HUDEP-2 (cell line): ENCODE data around the gene OR10G6.
"Not testable (repeated sequence)": the region's sequence is repeated elsewhere in the genome, so short reads cannot be mapped to it uniquely, and the experiment has no call there.

Experiments used
- DNase-seq, 76 experiments: peaks; one replicate each; lab custom pipeline; 2025; ENCODE audit not compliant: unreplicated experiment in 76 of 76; lab: John Stamatoyannopoulos, UW

OR10G6 gene

GRCh38 chr11:123995119-123995518 lies at the start of gene OR10G6:
OR10G6 (minus strand) TSS chr11:123995161; CDS start chr11:123995161, 0 bp downstream.
- DNase-seq, result no peak

GRCh38 chr11:124043420-124043819 lies 48.5 kb upstream of the OR10G6 start:
- no peak for DNase-seq

GRCh38 chr11:124041254-124041653 lies 46.3 kb upstream of the OR10G6 start, which contains the start of gene OR10G7:
OR10G7 (minus strand) TSS chr11:124041325; CDS start chr11:124039001, 2,324 bp downstream.
- DNase-seq, result no peak

GRCh38 chr11:124039557-124039956 lies 44.6 kb upstream of the OR10G6 start:
- DNase-seq, result no peak

GRCh38 chr11:124036666-124037065 lies 41.7 kb upstream of the OR10G6 start:
- no peak for DNase-seq

- DNase-seq, result no peak
Observed at GRCh38 chr11:124026498-124026897, 31.5 kb upstream of the OR10G6 start, which contains the start of gene OR10G8. OR10G8 (plus strand) TSS chr11:124026798; CDS start chr11:124029623, 2,825 bp downstream.

- DNase-seq, result not testable (repeated sequence)
Observed at GRCh38 chr11:124015837-124016236, 20.9 kb upstream of the OR10G6 start.

GRCh38 chr11:124012697-124013096 lies 17.7 kb upstream of the OR10G6 start, which contains the start of gene OR10G4:
OR10G4 (plus strand) TSS chr11:124012997; CDS start chr11:124015575, 2,578 bp downstream.
- DNase-seq, result no peak

GRCh38 chr11:123979311-123979710 lies 15.7 kb downstream of the OR10G6 start:
- no peak for DNase-seq

GRCh38 chr11:123977731-123978347 lies 17.1 kb downstream of the OR10G6 start, which contains the start of gene OR10S1:
OR10S1 (minus strand) TSS chr11:123977781; CDS start chr11:123977664, 117 bp downstream.
- no peak for DNase-seq

- DNase-seq, result no peak
Observed at GRCh38 chr11:123976770-123977560, 18.0 kb downstream of the OR10G6 start.

- no peak for DNase-seq
Observed at GRCh38 chr11:123973816-123974215, 21.1 kb downstream of the OR10G6 start.

- no peak for DNase-seq
Observed at GRCh38 chr11:123956752-123957151, 38.2 kb downstream of the OR10G6 start.

- DNase-seq, result no peak
Observed at GRCh38 chr11:123945132-123945531, 49.8 kb downstream of the OR10G6 start.
